SKM-1 treated with dmso at 0.1 percent for 144 hours (cell line): ENCODE results near the gene SLC6A15.
A peak's percentile ranks its signal among the peaks of the same experiment; 100 is the strongest.

Source experiments
- DNase-seq: peaks from one replicate; lab custom pipeline; 2025; ENCODE audit not compliant: unreplicated experiment; lab: John Stamatoyannopoulos, UW

SLC6A15 gene

DNA sequence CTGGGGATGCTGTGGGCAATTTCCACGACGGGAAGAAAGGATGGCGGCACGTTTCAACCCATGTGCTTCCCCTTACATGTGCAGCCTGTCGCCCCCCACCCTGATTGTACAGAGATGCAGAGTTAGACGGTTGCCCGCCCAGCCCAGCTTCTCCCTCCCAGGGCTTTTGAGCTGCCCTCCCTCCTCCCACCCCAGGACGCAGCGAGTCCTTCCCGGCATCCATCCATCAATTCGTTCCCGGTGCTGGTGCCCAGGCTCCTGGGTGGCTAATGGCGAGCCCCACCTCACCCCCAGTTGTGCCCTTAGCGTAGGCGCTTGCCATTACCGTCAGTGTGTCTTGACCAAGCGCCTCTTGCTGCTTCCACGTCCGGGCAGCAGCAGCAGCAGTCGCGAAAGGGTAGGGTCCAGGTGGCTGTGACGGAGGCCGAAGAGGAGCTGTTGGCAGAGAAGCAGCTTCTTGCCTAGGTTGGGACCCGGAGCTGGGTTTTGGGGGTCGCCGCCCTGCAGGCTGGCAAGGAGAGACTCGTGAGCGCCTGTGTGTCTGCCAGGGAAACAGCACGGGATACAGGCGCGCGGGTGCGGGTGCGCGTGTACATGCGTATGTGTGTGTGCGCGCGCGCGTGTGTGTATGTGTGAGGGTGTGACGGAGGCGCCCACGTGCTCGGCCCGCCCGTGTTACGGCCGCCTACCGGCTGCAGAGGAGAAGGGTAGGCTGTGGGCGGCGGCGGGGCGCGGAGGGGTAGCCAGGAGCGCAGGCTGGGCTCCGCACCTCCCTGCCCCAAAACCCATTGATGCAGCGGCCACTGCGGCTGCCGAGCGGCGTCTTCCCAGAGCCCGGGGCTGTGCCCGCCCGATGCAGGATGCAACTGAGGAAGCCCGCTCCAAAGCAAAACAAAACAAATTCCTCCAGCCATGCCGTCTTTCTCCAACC lies at the start of gene SLC6A15:
Gene SLC6A15, minus strand, starts transcription at position 602 of the 931 bp plus-strand sequence. CDS start 20,679 bp downstream, outside the sequence.
- DNase-seq: peak; percentile 53

DNA sequence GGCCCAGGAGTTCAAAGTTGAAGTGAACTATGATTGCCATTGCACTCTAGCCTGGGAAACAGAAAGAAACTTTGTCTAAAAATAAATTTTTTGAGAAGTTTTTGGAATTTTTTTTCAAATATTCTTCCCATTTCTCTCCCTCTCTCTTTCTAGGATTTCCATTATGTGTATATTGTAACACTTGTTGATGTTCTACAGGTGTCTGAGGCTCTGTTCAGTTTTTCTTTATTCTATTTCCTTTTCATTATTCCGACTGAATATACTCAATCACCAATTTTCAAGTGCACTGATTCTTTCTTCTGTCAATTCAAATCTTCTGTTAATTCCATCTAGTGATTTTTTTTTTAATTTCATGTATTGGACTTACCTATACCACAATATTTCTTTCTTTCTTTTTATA lies 48.3 kb upstream of the SLC6A15 start:
- no peak for DNase-seq

DNA sequence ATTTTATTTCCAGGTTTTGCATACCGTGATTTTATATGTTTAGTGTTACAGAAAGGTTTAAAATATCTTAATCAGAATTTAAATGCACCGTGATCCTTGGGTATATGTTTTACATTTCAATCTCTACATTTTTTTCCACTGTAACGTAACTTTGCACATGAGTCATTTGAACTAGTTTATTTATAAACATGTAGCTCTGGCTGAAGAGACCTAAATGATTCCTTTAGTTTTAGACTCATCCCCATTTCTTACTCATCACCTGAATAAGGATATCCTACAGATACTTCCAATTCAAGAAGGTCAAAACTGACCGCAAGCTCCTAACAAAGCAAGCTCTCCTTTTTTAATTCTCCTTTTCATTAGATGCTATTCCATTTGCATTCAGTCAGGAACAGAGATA lies 42.7 kb upstream of the SLC6A15 start:
- DNase-seq: no peak

DNA sequence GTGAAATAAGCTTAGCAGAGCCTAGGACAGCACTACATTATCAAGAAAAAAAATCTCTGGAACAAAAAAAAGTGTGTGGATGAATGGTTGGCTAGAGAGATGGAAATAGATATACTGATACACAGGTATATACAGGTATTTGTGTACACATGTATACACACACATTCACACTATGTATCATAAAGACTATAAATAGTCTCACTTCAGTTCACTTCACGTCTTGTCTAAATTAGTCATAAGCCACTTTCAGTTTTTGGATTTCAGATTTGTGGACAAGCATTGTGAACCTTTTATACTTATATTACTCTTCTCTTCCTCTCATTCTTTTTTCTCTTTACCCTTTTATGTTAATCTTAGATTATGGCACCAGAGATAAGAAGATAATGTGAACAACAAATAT lies 41.8 kb upstream of the SLC6A15 start:
- no peak for DNase-seq

DNA sequence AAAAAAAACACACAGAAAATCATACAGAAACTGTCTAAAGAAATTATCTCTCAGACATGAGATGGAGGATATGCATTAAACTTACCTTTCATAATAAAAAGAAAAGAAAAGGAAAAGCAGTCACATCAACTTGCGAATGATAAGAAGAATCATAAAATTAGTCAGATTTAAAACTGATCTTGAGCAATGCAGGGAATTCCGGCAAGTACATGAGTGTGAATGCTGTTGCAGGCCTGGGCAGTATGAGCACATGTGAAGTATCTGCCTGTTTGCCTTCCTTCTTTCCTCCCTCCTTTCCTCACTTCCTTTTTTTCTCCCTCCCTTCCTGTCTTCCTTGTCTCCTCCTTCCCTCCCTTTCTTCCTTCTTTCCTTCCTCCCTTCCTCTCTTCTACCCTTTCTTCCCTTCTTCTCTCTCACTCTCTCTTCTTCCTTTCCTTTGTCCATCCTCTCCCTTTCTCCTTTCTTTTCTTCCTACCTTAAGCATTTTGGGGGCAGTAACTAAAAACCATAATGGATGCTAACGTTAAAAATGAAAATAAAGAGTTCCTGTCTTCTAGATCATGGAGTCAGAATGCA lies 38.5 kb upstream of the SLC6A15 start:
- DNase-seq: no peak

DNA sequence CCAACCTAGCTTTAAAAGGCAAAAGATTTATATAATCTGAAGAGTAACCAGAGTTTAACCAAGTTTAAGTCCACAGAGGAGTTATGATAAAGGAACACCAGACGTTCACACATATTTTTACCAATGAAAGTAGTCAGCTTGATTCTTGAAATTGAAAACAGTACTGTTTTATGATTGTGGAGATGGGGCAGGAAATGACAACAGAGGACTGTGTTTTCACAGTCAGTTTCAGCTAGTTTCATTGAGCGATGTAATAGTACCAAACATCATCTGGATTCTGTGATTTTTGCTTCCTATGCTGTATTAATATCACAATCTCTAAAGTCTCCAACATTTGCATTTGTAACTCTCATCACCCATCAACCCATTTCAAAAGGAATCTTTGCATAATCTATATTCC lies 34.2 kb upstream of the SLC6A15 start:
- no peak for DNase-seq

DNA sequence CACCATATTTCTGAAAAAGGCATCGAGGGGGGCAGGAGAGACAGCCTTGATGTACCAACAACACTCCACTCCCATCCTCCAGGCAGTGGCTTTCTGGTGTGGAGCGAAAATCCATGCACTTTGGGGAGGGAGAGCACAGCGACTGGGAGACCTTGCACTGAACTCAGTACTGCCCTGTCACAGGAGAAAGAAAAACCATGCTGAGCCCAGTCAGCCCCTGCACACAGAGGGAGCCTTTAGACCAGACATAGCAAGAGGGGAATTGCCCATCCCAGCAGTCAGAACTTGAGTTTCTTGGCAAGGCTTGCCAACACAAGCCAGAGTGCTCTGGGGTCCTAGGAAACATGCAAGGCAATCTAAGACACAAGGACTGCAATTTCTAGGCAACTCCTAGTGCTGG lies 24.8 kb upstream of the SLC6A15 start:
- no peak for DNase-seq

DNA sequence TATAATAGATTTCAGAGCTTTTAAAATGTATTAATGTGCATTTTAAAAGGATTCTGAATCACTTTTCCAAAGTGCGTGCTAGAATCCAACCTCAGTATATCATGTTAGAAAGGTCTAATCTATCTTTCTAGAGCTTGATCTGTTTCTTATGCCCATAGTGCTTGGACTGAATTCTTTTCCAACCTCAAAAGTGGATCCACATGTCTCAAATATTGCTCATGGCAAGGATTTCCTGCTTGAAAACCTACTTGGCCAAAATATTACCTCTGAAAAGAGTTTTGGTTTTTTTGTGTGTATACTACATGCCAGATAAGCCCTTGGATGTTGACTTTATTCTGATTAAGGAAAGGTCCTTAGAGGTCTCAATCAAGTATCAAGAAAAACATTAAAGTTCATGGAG lies 16.9 kb upstream of the SLC6A15 start:
- DNase-seq: no peak

DNA sequence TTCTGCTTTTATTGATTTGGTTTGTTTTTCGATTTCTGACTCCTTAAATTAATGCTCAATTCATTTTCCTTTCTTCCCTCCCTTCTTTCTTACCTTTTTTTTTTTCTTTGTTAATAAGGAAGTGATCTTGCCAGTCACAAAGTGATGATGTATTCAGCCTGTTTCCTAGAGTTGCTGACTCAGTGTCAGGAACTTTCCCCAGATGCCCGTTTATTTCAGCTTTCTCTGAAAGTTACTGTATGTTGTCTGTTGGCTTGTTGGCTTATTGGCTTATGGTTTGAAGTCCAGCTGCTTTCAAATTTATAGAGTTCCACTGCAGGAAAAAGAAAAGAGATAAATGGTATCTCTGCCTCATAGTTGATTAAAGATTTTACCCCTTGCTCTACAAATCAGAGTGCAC lies 12.4 kb upstream of the SLC6A15 start:
- DNase-seq: no peak

DNA sequence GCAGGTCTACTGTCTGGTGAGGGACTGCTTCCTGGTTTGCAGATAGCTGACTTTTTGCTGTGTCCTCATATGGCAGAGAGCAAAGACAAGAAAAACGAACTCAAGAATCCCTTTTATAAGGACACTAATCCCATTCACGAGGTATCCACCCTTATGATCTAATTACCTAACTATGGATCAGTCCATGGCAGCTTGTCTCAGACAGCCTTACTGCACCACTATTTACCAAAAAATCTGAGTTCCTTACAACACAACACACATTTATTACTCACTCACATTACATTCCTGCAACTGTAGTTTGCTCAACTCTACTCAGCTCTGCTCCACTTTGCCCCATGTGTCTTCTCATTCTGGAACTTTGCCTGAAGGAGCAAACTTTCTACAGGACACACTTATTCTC lies 10.1 kb upstream of the SLC6A15 start:
- no peak for DNase-seq

DNA sequence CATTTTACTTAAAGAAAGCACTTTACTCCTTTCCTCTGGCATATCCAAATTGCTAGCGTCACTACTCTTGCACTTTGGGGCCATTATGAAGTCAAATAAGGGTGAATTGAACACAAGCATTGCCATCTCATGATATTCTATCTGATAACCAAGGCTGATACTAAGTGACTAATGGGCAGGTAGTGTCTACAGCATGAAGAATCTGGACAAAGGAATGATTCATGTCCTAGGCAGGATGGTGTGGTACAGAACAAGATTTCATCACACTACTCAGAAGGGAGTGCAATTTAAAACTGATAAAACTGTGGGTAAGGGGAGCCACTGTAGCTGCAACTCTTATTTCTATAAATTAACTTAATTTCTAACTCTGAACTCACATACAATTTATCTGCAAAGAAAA lies 7.7 kb upstream of the SLC6A15 start:
- DNase-seq: no peak

DNA sequence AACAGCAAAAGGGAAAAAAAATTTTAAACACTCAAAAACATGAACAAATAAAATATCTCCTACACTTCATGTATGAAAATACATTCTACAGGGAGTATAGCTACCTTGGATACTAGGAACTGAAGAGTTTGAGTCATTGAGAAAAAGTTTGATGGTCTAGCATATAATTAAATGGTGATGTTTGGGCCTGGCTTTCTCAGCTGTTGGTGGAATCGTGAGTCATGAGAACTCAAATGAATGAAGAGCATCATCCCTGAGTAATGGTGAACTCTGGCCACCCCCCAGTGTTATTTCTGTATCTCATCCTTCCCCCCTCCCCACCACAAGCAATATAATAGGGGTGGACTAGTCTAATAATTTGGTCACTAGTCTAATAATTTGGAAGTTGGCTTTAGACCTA lies 6.7 kb upstream of the SLC6A15 start:
- DNase-seq: no peak

DNA sequence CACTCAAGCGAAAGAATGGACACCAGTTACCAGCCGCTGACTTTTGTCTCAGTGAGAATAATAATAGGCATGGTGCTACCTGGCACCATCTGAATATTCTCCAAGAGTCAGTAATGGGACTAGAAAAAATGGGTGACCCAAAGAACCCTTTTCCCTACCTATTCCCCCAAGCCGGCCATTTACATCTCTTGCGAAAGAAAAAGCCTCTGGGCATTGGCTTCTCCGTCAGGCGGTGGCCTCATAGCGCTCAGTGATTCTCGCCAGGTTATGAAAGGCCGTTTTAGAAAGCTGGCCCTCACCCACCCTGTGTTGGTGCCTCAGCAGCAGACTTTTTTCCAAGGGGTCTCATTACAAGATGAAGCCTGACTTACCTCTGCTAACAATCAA lies 523 bp upstream of the SLC6A15 start:
- no peak for DNase-seq

DNA sequence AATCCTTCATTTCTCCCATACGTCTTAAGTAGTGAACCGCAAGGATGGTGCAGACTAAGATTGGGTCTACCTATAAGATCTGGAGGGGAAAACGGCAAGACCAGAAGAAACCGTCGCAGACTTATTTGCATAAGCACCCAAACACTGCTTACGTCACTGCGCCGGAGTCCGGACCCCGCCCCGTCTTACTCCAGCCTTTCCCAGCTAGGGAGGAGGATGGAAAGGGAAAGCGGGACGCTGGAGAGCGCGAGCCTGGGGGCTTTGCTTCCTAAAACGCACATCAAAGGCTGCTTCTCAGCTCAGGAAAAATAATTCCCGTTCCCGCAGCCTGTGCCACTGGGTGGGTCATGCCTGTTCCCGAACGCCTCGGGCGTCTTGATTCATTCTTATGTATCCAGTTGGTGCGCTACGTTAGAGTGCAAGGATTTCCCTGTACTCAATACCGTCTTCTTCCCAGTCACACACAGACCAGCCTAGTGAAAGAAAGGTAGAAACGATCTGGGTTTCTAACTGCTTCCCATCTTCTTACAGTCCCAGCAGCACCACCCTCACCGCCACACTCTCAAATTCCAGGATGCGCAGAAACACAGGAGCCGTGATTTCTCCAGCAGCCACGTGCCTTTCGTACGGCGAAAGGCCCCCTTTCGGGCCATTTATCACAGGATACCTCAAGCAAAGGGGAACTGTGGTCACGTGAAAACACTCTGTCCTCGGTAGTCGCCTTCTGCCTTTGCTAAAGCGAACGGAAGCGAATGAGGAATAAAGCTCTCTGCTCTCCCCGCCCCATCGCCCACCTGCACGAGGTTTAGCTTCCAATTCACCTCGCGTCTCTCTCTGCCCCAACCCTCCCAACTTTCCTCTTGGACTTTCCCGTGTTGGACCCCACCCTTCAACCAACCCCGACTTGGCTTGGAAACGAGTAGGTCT lies 1.1 kb downstream of the SLC6A15 start:
- peak; percentile 11 for DNase-seq

DNA sequence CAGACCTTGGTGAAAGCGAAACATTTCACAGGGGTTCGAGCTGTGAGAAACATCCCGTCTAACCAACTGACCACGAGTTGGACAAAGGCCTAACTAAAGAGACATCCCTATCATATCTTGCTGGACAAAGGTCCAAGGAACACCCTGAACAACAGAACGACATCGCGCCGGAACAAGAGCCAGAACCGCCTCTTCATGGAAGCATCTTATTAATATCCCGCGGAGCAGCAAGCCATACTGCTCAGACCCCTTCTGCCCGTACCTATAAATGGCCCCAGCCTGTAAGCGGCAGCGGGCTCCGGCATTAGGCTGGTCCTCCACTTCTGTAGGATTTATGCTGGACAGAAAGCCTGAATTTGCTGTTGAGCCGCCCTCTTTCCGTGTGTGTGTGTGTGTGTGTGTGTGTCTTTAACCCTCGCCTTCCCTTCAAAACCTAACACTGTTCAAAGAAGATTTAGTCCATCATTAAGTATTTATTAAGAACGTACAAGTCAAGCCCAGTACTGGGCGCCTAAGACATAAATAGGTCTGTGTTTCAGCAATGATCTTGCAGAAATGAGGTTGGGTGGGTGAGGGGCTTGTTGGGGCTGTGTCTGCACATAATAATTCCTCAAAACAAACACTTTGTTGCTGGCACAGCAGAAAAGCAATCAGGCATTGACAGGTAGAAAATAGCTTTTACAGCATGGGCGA lies 1.9 kb downstream of the SLC6A15 start:
- DNase-seq: no peak

DNA sequence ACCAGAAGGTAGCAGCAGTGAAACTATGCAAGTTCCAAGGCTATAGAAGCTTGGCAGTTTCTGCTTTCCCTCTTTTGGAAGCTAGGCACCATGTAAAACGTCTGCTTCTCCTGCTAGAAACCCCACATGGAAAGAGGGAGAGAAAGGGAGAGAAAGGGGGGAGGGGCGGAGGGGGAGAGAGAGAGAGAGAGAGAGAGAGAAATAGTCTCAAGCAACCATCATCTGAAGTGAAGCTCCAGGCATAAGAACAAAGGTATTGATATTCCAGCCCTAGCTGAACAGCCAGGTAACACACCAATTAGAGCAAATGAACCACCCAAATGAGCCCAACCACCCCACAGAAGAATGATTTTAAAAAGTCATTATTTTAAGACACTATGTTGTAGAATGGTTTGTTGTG lies 8.5 kb downstream of the SLC6A15 start:
- DNase-seq: no peak

DNA sequence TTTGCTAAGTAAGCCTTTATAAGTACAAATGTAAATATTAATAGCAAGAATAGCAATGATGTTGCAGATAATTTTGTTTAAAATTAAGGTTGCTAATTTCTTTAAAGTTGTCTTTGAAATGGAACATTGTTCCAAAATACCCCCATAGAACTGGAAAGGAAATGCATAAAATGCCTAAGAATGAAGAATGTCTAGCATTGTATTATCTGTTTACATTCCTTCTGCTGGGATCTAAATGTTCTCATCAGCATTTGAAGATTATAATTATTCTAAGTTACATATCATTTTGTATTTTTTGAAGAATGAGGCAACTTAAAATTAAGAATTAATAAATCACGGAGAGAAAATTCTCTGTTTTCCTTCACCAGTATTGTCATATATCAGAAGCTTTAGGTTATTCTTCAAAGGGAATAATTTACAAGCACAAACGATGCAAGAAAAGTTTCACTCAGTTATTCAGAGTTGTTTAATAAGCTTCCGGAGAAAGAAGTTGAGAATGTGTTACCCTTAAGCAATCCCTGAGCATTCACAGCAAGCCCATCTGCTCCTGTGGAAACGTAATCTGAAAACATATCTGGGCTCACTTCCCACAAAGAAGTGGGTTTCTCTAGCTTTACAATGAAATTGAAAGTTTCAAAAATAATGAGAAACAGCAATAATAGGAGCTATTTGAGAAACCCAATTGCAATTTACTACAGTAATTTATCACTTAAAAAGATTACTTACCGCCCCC lies 21.3 kb downstream of the SLC6A15 start:
- no peak for DNase-seq

DNA sequence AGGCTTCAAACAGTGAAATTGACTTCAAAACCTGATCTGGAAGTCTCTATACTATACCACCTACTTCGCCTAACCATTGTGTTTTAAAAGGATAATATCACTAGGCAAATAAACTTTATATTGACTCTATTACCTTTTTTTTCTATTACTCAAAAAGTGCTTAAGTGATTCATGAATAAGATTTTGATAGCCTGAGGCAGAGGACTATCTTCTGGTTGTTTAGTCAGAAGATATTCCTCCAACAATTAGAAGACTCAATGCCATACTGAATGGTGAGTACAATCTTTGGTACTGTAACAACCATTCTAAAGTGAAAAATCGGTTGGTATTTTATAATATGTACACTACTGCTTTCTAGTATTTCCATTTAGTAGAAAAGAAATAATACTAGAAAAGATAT lies 22.8 kb downstream of the SLC6A15 start:
- no peak for DNase-seq

DNA sequence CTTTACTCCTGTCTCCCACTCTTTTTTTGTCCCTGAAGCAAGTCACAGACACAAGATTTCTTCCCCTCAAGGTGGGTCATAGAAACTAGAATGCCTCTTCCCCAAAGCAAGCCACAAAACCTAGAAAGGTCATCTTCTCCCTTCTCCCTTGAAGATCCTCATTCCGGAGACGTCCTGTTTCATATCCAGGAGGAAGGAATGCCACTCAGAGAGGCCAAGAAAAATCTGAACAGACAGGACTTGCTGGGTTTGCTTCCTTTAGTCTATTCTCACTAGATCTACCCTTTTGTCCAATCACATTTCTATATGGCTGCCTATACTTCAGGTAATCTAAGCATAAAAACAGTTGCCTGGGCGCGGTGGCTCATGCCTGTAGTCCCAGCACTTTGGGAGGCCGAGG lies 23.7 kb downstream of the SLC6A15 start:
- DNase-seq: no peak

DNA sequence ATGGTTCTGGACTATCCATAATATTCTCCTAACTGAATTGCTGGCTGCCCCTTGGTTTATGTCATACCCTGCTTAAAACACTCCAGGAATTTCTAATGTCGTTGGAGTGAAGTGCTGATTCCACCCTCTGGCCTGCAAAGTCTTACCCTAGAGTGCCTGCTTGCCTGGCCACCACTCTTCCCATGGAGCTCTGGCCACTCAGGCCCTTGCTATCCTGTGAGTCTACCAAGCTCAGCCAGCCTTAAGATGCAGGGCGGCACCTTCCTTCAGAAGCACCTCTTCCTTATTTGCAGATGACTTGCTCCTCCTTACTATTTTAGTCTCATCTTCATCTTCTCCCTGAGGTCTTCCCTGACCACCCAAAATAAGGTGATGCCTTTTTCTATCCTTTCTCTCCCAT lies 35.3 kb downstream of the SLC6A15 start:
- DNase-seq: no peak
